ACC112 (cell line): Measurements from ENCODE around the gene ULK4.

Experiments used
- H2AFZ ChIP-seq: fragments of 200-600 bp; sonication (generic); one replicate; pipeline ENCODE4 v1.6.0; 2017; ENCODE audit warnings: antibody characterized with exemption, low read length; ENCODE audit not compliant: unreplicated experiment
- H3K27ac ChIP-seq: fragments of 200-600 bp; sonication (generic); 2 replicates; pipeline ENCODE4 v1.5.1; 2014; ENCODE audit warnings: low read depth, mild to moderate bottlenecking, antibody characterized with exemption, low read length, moderate library complexity
- H3K27me3 ChIP-seq: fragments of 200-600 bp; sonication (generic); 2 replicates; pipeline ENCODE4 v1.6.1; 2014; ENCODE audit warnings: mild to moderate bottlenecking, antibody characterized with exemption, low read length, moderate library complexity, mixed read lengths; ENCODE audit not compliant: insufficient read depth
- H3K36me3 ChIP-seq: fragments of 200-600 bp; sonication (generic); 2 replicates; pipeline ENCODE4 v1.6.1; 2016; ENCODE audit warnings: mild to moderate bottlenecking, antibody characterized with exemption, low read length, moderate library complexity, mixed read lengths; ENCODE audit not compliant: insufficient read depth
- H3K4me1 ChIP-seq: fragments of 200-600 bp; sonication (generic); one replicate; pipeline ENCODE4 v1.6.1; 2016; ENCODE audit warnings: low read length, mixed read lengths; ENCODE audit not compliant: insufficient read depth, unreplicated experiment, control insufficient read depth
- H3K4me3 ChIP-seq: fragments of 200-600 bp; sonication (generic); 2 replicates; pipeline ENCODE4 v1.5.1; 2014; ENCODE audit warnings: mild to moderate bottlenecking, low read depth, low read length
- H3K79me2 ChIP-seq: fragments of 200-600 bp; sonication (generic); one replicate; pipeline ENCODE4 v1.6.0; 2016; ENCODE audit warnings: low read length; ENCODE audit not compliant: control insufficient read depth, unreplicated experiment, insufficient read depth

The ULK4 gene

GRCh38 chr3:41249318-41249717 lies 712.6 kb downstream of the ULK4 start:
- H3K4me1 ChIP-seq: no peaks in the 10 kb centered on the region
- H3K79me2 ChIP-seq: no peaks in the 10 kb centered on the region
- H3K4me3 ChIP-seq: no peak overlapping the region
- no peak overlapping the region for H3K27ac ChIP-seq
- no peaks in the 10 kb centered on the region for H3K27me3 ChIP-seq
- no peaks in the 10 kb centered on the region for H3K36me3 ChIP-seq
- no peak overlapping the region for H2AFZ ChIP-seq

GRCh38 chr3:41248525-41248924 lies 713.4 kb downstream of the ULK4 start:
- Histone ChIP-seq H3K79me2 (no peaks in the 10 kb centered on the region), H3K27me3 (no peaks in the 10 kb centered on the region), H3K27ac (no peak overlapping the region), H3K4me3 (no peak overlapping the region), H2AFZ (no peak overlapping the region), H3K36me3 (no peaks in the 10 kb centered on the region), H3K4me1 (no peaks in the 10 kb centered on the region)

- no peaks in the 10 kb centered on the region for H3K4me1 ChIP-seq
- H3K27me3 ChIP-seq: no peaks in the 10 kb centered on the region
- H3K27ac ChIP-seq: no peak overlapping the region
- no peak overlapping the region for H3K4me3 ChIP-seq
- H3K36me3 ChIP-seq: no peaks in the 10 kb centered on the region
- no peaks in the 10 kb centered on the region for H3K79me2 ChIP-seq
- H2AFZ ChIP-seq: no peak overlapping the region
Observed at GRCh38 chr3:41247055-41248004, 714.6 kb downstream of the ULK4 start.

GRCh38 chr3:41244620-41245336 lies 717.1 kb downstream of the ULK4 start:
- Histone ChIP-seq H3K27me3 (no peaks in the 10 kb centered on the region), H3K27ac (no peak overlapping the region), H2AFZ (no peak overlapping the region), H3K4me3 (no peak overlapping the region), H3K36me3 (peaks cover 15% of the 10 kb centered on the region; the same call in 1 of the 2 replicates), H3K79me2 (no peaks in the 10 kb centered on the region), H3K4me1 (no peaks in the 10 kb centered on the region)

- peaks cover 29% of the 10 kb centered on the region for H3K36me3 ChIP-seq
- no peaks in the 10 kb centered on the region for H3K4me1 ChIP-seq
Observed at GRCh38 chr3:41243183-41243582, 718.7 kb downstream of the ULK4 start.

GRCh38 chr3:41241800-41242571 lies 719.9 kb downstream of the ULK4 start:
- no peaks in the 10 kb centered on the region for H3K4me1 ChIP-seq
- H3K36me3 ChIP-seq: peaks cover 39% of the 10 kb centered on the region
- no peak overlapping the region for H3K4me3 ChIP-seq
- no peaks in the 10 kb centered on the region for H3K79me2 ChIP-seq
- no peaks in the 10 kb centered on the region for H3K27me3 ChIP-seq
- no peak overlapping the region for H3K27ac ChIP-seq
- H2AFZ ChIP-seq: no peak overlapping the region

More at GRCh38 chr3:41243183-41243582, 718.7 kb downstream of the ULK4 start:
- no peak overlapping the region for H3K4me3 ChIP-seq
- H3K79me2 ChIP-seq: no peaks in the 10 kb centered on the region
- H2AFZ ChIP-seq: no peak overlapping the region
- no peak overlapping the region for H3K27ac ChIP-seq
- H3K27me3 ChIP-seq: no peaks in the 10 kb centered on the region

GRCh38 chr3:41241161-41241560 lies 720.7 kb downstream of the ULK4 start:
- Histone ChIP-seq H3K79me2 (peaks cover 2% of the 10 kb centered on the region), H3K27me3 (no peaks in the 10 kb centered on the region), H2AFZ (no peak overlapping the region), H3K27ac (no peak overlapping the region), H3K4me3 (no peak overlapping the region), H3K36me3 (peaks cover 48% of the 10 kb centered on the region), H3K4me1 (no peaks in the 10 kb centered on the region)

- Histone ChIP-seq H3K4me3 (no peak overlapping the region), H3K27ac (no peak overlapping the region), H3K36me3 (peaks cover 60% of the 10 kb centered on the region)
Observed at GRCh38 chr3:41239587-41239986, 722.3 kb downstream of the ULK4 start.

GRCh38 chr3:41237907-41238306 lies 724.0 kb downstream of the ULK4 start:
- H3K79me2 ChIP-seq: peaks cover 12% of the 10 kb centered on the region
- H2AFZ ChIP-seq: no peak overlapping the region
- peaks cover 77% of the 10 kb centered on the region for H3K36me3 ChIP-seq
- peaks cover 6% of the 10 kb centered on the region for H3K4me1 ChIP-seq
- H3K4me3 ChIP-seq: no peak overlapping the region
- no peaks in the 10 kb centered on the region for H3K27me3 ChIP-seq
- no peak overlapping the region for H3K27ac ChIP-seq

More at GRCh38 chr3:41239587-41239986, 722.3 kb downstream of the ULK4 start:
- Histone ChIP-seq H3K79me2 (peaks cover 5% of the 10 kb centered on the region), H3K4me1 (peaks cover 4% of the 10 kb centered on the region), H2AFZ (no peak overlapping the region), H3K27me3 (no peaks in the 10 kb centered on the region)

GRCh38 chr3:41236228-41236627 lies 725.7 kb downstream of the ULK4 start:
- no peak overlapping the region for H3K27ac ChIP-seq
- H3K36me3 ChIP-seq: peaks cover 82% of the 10 kb centered on the region
- H3K79me2 ChIP-seq: peaks cover 16% of the 10 kb centered on the region

More at GRCh38 chr3:41236228-41236627, 725.7 kb downstream of the ULK4 start:
- H3K4me1 ChIP-seq: peaks cover 6% of the 10 kb centered on the region
- H2AFZ ChIP-seq: no peak overlapping the region
- H3K27me3 ChIP-seq: no peaks in the 10 kb centered on the region
- H3K4me3 ChIP-seq: no peak overlapping the region
